PFSK-1 (cell line): ENCODE measurements around the gene CREB3L1.

ENCODE experiments used
- FOXP2 ChIP-seq: optimal IDR thresholded peaks from 2 replicates; pipeline ENCODE3; 2011; ENCODE audit warnings: borderline replicate concordance, control low read depth, inconsistent platforms; ENCODE audit not compliant: insufficient read depth; ENCODE audit errors: extremely low read length, extremely low read depth
- POLR2AphosphoS5 ChIP-seq: IDR thresholded peaks from 2 replicates; pipeline ENCODE4 v1.6.1; 2012; ENCODE audit warnings: low read depth, mild to moderate bottlenecking, control low read depth, low read length, moderate library complexity
- REST ChIP-seq, 2 experiments: IDR thresholded peaks; 2 replicates each; pipeline versions ENCODE4 v1.6.1 to v1.8.0; 2011 to 2012; ENCODE audit warnings: low read depth in 2 of 2, low read length in 2 of 2, control low read depth in 1 of 2, inconsistent platforms in 1 of 2, mild to moderate bottlenecking in 1 of 2, moderate library complexity in 1 of 2; ENCODE audit not compliant: insufficient read depth in 1 of 2
- SIN3A ChIP-seq: IDR thresholded peaks from 2 replicates; pipeline ENCODE4 v1.6.1; 2012; ENCODE audit warnings: mild to moderate bottlenecking, low read length, moderate library complexity, borderline replicate concordance; ENCODE audit not compliant: insufficient read depth
- TAF1 ChIP-seq: IDR thresholded peaks from 2 replicates; pipeline ENCODE4 v1.6.1; 2012; ENCODE audit warnings: low read length, control low read depth, borderline replicate concordance; ENCODE audit not compliant: insufficient read depth

The CREB3L1 gene

DNA sequence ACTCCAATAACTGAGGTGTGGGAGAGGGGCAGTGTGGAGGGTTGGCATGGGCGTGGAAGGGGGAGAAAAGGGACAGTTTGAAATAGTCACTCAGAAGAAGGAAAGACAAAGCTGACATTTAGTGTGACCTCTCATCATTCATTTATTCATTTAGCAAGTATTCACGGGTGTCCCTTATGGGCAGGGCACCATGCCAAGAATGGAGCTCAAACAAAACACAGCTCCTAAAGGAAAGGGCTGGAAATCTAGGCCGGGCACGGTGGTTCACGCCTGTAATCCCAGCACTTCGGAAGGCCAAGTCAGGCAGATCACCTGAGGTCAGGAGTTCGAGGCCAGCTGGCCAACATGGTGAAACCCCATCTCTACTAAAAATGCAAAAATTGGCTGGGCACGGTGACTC is 50.4 kb downstream of the CREB3L1 start:
- TF ChIP-seq POLR2AphosphoS5 (no peak), TAF1 (no peak), FOXP2 (no peak), SIN3A (no peak), REST (IDR thresholded peaks at IDR 0.05; ENCODE audit: insufficient read depth in 1 of 2, low read depth in 2 of 2, low read length in 2 of 2) (no peak)

- TF ChIP-seq SIN3A = no peak
- no peak for TF ChIP-seq TAF1
- no peak for TF ChIP-seq POLR2AphosphoS5
- TF ChIP-seq REST (IDR thresholded peaks at IDR 0.05; ENCODE audit: insufficient read depth in 1 of 2, low read depth in 2 of 2, low read length in 2 of 2) = no peak
Observed at GRCh38 chr11:46330154-46330553, 52.7 kb downstream of the CREB3L1 start.

DNA sequence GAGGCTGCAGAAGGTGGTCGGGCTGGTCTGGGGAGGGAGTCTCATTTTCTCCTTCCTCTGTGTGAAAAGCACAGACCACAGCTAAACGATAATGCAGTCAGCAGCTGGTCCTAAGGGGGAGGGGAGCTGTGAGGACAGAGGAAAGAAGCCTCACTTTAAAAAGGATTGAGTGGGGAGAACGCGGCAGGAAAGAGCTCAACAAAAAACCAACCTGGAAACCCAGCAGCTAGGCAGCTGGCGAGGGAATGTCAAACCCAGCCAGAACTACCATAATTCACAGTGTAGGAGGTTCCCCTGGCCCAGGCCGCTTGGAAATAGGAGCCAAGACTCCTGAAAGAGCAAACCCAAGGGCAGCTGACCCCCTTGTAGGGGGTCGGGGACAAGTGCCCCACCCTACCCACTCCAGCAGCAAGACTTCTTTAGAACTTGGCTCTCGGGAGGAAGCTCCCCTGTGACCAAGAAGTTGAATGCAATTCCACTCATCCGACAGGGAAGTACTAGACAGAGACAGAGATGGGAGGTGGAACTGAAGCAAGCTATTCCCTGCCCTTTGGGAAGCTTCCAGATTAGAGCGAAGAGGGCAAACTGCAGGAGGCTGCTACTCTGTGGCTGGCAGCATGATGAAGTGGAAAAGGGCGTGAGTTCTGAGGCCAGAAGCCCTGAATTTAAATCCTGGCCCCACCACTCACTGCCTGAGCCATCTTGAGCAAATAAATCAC is 53.3 kb downstream of the CREB3L1 start:
- TF ChIP-seq REST (IDR thresholded peaks at IDR 0.05; ENCODE audit: insufficient read depth in 1 of 2, low read depth in 2 of 2, low read length in 2 of 2) (no peak), POLR2AphosphoS5 (no peak), SIN3A (no peak), FOXP2 (no peak), TAF1 (no peak)

DNA sequence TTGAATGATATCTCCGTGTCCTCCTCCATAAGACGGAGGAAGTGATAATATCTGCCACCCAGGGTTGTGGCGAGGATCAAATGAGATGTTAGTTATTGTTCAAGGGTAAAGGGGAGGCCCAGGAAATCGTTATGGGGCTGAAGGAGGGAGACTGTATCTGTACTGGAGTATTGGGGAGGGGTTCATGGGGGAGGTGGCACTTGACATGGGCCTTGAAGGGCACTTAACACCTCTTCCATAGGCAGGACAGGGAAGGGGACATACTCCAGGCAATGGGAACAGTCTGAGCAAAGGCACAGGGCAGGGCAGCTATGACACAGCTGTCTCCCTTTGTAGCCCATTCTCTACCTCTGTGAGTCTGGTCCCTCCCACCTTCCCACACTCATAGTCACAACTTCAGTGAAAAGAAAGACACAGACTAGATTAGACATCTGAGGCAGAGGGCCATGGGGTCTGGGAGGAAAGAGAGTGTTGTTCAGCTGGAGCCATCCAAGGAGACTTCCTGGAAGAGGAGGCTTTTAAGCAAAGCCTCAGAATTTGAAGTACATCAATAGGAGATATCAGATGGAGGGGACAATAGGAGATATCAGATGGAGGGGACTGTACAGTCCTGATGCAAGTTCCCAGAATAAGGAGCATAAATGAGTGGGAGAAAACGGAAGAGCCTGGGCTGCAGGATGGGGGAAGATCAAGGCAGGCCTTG is 54.0 kb downstream of the CREB3L1 start:
- TF ChIP-seq TAF1 (no peak), FOXP2 (no peak), SIN3A (no peak), REST (IDR thresholded peaks at IDR 0.05; ENCODE audit: insufficient read depth in 1 of 2, low read depth in 2 of 2, low read length in 2 of 2) (0 out of 4 replicates have a peak, but pooled peaks of 1 of the 2 experiments have one; percentile 25)
